ENCODE measurements around the gene FRMD4A. TPM values are rescaled to one million over a fixed set of nuclear protein-coding genes. Genes with fewer than 3 reads are reported as not detected.

The FRMD4A gene
- total RNA-seq, 2 donors from 2014 or later = 18.9 to 46.1 TPM

DNA sequence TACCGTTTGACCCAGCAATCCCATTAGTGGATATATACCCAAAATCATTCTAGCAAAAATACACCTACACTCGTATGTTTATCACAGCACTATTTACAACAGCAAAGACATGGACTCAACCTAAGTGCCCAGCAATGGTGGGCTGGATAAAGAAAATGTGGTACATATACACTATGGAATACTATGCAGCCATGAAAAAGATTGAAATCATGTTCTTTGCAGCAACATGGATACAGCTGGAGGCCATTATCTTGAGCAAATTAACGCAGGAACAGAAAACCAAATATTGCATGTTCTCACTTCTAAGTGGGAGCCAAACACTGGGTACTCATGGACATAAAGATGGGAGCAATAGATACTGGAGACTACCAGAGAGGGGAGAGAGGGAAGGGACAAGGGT lies 223.9 kb downstream of the FRMD4A start:
- H3K9me3 ChIP-seq = no peaks in the 10 kb centered on the region
- TF ChIP-seq, protein P1, sequence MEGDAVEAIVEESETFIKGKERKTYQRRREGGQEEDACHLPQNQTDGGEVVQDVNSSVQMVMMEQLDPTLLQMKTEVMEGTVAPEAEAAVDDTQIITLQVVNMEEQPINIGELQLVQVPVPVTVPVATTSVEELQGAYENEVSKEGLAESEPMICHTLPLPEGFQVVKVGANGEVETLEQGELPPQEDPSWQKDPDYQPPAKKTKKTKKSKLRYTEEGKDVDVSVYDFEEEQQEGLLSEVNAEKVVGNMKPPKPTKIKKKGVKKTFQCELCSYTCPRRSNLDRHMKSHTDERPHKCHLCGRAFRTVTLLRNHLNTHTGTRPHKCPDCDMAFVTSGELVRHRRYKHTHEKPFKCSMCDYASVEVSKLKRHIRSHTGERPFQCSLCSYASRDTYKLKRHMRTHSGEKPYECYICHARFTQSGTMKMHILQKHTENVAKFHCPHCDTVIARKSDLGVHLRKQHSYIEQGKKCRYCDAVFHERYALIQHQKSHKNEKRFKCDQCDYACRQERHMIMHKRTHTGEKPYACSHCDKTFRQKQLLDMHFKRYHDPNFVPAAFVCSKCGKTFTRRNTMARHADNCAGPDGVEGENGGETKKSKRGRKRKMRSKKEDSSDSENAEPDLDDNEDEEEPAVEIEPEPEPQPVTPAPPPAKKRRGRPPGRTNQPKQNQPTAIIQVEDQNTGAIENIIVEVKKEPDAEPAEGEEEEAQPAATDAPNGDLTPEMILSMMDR (IDR thresholded peaks at IDR 0.05) = no peak
- no peaks in the 10 kb centered on the region for H3K36me3 ChIP-seq (replicated peaks in 1 of 2; ENCODE audit: insufficient read depth in 1 of 2, low read depth in 2 of 2)
- 88 to 96% methylated on average over 3 of the region's 3 CpGs for WGBS, 2 donors
- DNase-seq (no peak), ATAC-seq (no peak)
- H3K27ac ChIP-seq = no peak overlapping the region
- no peaks in the 10 kb centered on the region for H3K4me1 ChIP-seq
- H3K27me3 ChIP-seq = no peaks in the 10 kb centered on the region
- intact Hi-C loops (cut with DNase I) = no loop called here
- H3K4me3 ChIP-seq = no peak overlapping the region

DNA sequence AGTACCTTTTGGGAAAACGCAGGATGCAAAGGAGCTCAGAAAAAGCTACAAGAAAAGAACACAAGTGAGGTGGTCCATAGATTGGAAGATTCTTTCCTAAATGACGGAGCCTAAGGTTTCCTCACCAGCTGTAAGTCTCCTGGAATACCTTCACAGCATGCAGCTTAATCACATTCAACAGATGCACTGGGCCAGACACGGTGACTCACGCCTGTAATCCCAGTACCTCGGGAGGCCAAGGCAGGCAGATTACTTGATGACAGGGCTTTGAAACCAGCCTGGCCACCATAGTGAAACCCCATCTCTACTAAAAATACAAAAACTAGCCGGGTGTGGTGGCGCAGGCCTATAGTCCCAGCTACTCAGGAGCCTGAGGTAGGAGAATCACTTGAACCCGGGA lies 228.7 kb downstream of the FRMD4A start:
- Histone ChIP-seq H3K4me3 (no peak overlapping the region), H3K4me1 (no peaks in the 10 kb centered on the region), H3K27ac (no peak overlapping the region), H3K9me3 (no peaks in the 10 kb centered on the region), H3K27me3 (no peaks in the 10 kb centered on the region), H3K36me3 (replicated peaks in 1 of 2; ENCODE audit: insufficient read depth in 1 of 2, low read depth in 2 of 2) (no peaks in the 10 kb centered on the region)
- TF ChIP-seq, protein P1 (IDR thresholded peaks at IDR 0.05) = no peak
- no peak for TF ChIP-seq POLR2A (IDR thresholded peaks at IDR 0.05)
- no peak for DNase-seq
- ATAC-seq = no peak
- 92 to 93% methylated on average over 7 to 8 of the region's 8 CpGs for WGBS, 2 donors
- intact Hi-C loops (cut with DNase I) = no loop called here

DNA sequence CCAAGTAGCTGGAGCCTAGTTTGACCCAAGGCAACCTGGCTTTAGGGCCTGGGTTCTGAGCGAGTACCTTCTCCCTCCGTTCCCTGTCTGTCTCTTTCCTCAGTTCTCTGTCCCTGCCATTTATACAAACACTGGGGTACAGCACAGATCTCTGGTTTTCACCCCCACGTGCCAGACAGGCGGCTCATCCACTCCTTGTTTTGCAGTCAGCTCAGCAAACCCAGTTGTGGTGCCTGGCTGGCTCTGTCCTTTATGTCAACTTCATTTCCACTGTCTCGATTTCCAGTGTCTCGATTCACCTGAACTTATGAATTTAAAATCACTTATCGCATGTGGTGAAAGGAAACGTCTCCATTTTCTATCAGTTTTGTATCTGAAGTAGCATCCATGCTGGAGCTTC lies 230.8 kb downstream of the FRMD4A start:
- 74 to 80% methylated on average over 8 of the region's 8 CpGs for WGBS, 2 donors
- no peaks in the 10 kb centered on the region for H3K4me1 ChIP-seq
- H3K4me3 ChIP-seq = no peak overlapping the region
- no peak for DNase-seq
- H3K36me3 ChIP-seq (replicated peaks in 1 of 2; ENCODE audit: insufficient read depth in 1 of 2, low read depth in 2 of 2) = no peaks in the 10 kb centered on the region
- no peaks in the 10 kb centered on the region for H3K9me3 ChIP-seq
- H3K27ac ChIP-seq = no peak overlapping the region
- no peaks in the 10 kb centered on the region for H3K27me3 ChIP-seq
- no peak for ATAC-seq
- TF ChIP-seq, protein P1 (IDR thresholded peaks at IDR 0.05) = no peak
- TF ChIP-seq POLR2A (IDR thresholded peaks at IDR 0.05) = no peak
- intact Hi-C loops (cut with DNase I) = loop anchor here (10.0 kb wide), 1 partner anchor 305 kb away; no protein-coding TSS in a partner anchor

DNA sequence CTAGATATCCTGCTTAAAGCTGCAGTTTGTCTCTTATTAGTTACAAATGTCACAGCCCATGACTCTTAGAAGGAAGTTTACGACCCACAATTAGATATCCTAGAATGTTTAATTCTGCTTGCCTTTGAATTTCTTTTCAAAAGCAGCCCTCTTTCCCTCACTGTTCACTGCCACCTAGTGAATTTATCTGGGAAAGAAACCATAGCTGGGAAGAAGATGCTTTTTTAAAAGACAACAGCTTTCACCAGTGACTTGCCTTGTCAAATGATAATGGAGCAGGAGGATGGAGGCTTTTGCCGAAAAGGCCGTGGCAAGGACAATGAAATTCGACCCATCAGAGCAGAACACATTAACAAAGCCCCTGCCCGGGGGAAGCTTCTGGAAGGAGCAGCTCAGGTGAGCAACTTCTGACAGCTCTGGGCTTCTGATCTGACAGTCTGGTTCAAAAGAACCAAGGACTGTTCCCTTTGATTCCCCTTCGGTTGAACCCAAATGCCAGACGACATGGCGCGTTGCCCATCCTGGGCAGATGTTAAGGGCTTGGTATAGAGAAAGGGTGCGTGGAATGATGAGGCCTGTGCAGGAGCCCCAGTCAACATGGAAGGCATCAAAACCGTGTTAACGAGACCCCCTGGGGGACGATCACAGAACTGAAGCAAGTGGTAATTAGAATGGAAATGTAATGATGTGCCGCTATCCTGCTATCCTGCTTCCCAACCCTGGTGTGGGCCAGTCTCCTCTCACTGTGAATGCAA lies 236.8 kb downstream of the FRMD4A start:
- intact Hi-C loops (cut with DNase I) = loop anchor here (5.0 to 10.0 kb wide), 2 partner anchors 157 to 299 kb away; no protein-coding TSS in a partner anchor

More for the DNA sequence above, 236.8 kb downstream of the FRMD4A start:
- ATAC-seq (no peak), DNase-seq (no peak)
- WGBS, 2 donors = 64 to 65% methylated on average over 14 of the region's 14 CpGs
- Histone ChIP-seq H3K36me3 (replicated peaks in 1 of 2; ENCODE audit: insufficient read depth in 1 of 2, low read depth in 2 of 2) (no peaks in the 10 kb centered on the region), H3K27me3 (no peaks in the 10 kb centered on the region), H3K4me1 (peaks cover 11% of the 10 kb centered on the region), H3K9me3 (no peaks in the 10 kb centered on the region), H3K4me3 (no peak overlapping the region), H3K27ac (no peak overlapping the region)
- TF ChIP-seq, protein P1 (IDR thresholded peaks at IDR 0.05) = peak in 5 of 7 experiments; percentile 20 to 48 (median 38)
- TF ChIP-seq POLR2A (IDR thresholded peaks at IDR 0.05) = no peak
